ENCODE results near the gene FGD3.

Gene FGD3

GRCh38 chr9:93076101-93076791 is 128.9 kb downstream of the FGD3 start:
- no peak for DNase-seq (ENCODE audit: low read depth)
- Histone ChIP-seq H3K36me3 (ENCODE audit: control insufficient read depth, insufficient read depth, low read length, severe bottlenecking) (no peaks in the 10 kb centered on the region), H3K4me1 (ENCODE audit: control insufficient read depth, insufficient read depth, low read length) (no peaks in the 10 kb centered on the region)

DNA sequence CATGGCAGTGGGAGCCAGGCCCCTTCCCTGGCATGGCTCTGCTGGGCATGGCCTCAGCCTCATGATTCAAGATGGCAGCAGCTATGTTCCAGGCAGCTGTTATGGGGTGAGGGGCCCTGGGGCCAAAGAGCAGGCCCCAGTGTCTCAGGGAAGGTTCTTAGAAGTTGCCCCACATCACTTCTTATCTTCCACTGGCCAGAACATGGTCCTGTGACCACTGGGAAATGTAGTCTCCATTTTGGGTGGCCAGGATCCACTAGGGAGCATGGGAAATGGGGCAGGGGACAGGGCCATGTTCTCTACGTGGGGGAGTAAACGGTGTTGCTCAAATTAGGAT is 129.4 kb downstream of the FGD3 start:
- Histone ChIP-seq H3K4me1 (ENCODE audit: control insufficient read depth, insufficient read depth, low read length) (no peaks in the 10 kb centered on the region), H3K9ac (ENCODE audit: low read length) (no peak overlapping the region), H3K4me3 (ENCODE audit: low read length) (no peak overlapping the region), H3K27me3 (replicated peaks; ENCODE audit: control insufficient read depth, insufficient read depth, low read length) (no peaks in the 10 kb centered on the region), H3K9me3 (ENCODE audit: control insufficient read depth, low read length) (no peaks in the 10 kb centered on the region), H3K36me3 (ENCODE audit: control insufficient read depth, insufficient read depth, low read length, severe bottlenecking) (no peaks in the 10 kb centered on the region)
- no peak for DNase-seq (ENCODE audit: low read depth)

More at GRCh38 chr9:93076101-93076791, 128.9 kb downstream of the FGD3 start:
- no peak overlapping the region for H3K9ac ChIP-seq (ENCODE audit: low read length)
- H3K9me3 ChIP-seq (ENCODE audit: control insufficient read depth, low read length), result no peaks in the 10 kb centered on the region
- H3K4me3 ChIP-seq (ENCODE audit: low read length), result no peak overlapping the region
- no peaks in the 10 kb centered on the region for H3K27me3 ChIP-seq (replicated peaks; ENCODE audit: control insufficient read depth, insufficient read depth, low read length)

- Histone ChIP-seq H3K27me3 (replicated peaks; ENCODE audit: control insufficient read depth, insufficient read depth, low read length) (no peaks in the 10 kb centered on the region), H3K9ac (ENCODE audit: low read length) (no peak overlapping the region), H3K36me3 (ENCODE audit: control insufficient read depth, insufficient read depth, low read length, severe bottlenecking) (no peaks in the 10 kb centered on the region), H3K4me1 (ENCODE audit: control insufficient read depth, insufficient read depth, low read length) (no peaks in the 10 kb centered on the region), H3K4me3 (ENCODE audit: low read length) (no peak overlapping the region), H3K9me3 (ENCODE audit: control insufficient read depth, low read length) (no peaks in the 10 kb centered on the region)
- no peak for DNase-seq (ENCODE audit: low read depth)
Observed at GRCh38 chr9:93077367-93077766, 130.0 kb downstream of the FGD3 start.

DNA sequence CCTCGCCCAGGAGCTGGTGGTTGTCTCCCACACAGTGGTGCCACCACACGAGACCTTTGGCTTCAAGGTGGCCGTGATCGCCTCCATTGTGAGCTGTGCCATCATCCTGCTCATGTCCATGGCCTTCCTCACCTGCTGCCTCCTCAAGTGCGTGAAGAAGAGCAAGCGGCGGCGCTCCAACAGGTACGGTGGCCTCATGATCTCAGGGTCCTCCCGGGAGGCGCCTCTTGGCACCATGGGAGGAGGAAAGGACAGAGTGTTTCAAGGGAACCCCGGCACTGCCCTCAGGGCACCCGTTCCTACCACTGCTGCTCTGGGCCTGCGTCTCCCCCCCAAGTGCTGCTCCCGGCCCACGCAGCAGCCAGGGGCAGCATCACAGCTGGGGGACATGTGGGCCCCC is 130.5 kb downstream of the FGD3 start:
- Histone ChIP-seq H3K36me3 (ENCODE audit: control insufficient read depth, insufficient read depth, low read length, severe bottlenecking) (no peaks in the 10 kb centered on the region), H3K27me3 (replicated peaks; ENCODE audit: control insufficient read depth, insufficient read depth, low read length) (no peaks in the 10 kb centered on the region), H3K9ac (ENCODE audit: low read length) (no peak overlapping the region), H3K9me3 (ENCODE audit: control insufficient read depth, low read length) (no peaks in the 10 kb centered on the region), H3K4me1 (ENCODE audit: control insufficient read depth, insufficient read depth, low read length) (no peaks in the 10 kb centered on the region), H3K4me3 (ENCODE audit: low read length) (no peak overlapping the region)
- no peak for DNase-seq (ENCODE audit: low read depth)

DNA sequence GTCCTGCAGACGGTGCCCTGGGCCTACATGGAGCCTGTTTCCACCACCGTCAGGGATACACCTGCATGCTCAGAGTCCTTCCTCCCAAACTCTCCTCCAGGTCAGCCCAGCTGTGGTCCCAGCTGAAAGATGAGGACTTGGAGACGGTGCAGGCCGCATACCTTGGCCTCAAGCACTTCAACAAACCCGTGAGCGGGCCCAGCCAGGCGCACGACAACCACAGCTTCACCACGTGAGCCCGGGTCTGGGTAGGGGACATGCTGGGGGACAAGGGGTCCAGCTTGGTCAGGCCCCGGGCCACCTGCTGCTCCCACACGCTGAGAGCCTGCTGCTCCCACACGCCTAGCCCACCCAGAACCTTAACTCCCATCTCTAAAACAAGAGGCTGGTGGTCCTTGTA is 132.0 kb downstream of the FGD3 start:
- no peaks in the 10 kb centered on the region for H3K9me3 ChIP-seq (ENCODE audit: control insufficient read depth, low read length)
- H3K9ac ChIP-seq (ENCODE audit: low read length), result no peak overlapping the region
- H3K4me1 ChIP-seq (ENCODE audit: control insufficient read depth, insufficient read depth, low read length), result peaks cover 4% of the 10 kb centered on the region
- no peaks in the 10 kb centered on the region for H3K27me3 ChIP-seq (replicated peaks; ENCODE audit: control insufficient read depth, insufficient read depth, low read length)
- no peak for DNase-seq (ENCODE audit: low read depth)
- no peaks in the 10 kb centered on the region for H3K36me3 ChIP-seq (ENCODE audit: control insufficient read depth, insufficient read depth, low read length, severe bottlenecking)
- H3K4me3 ChIP-seq (ENCODE audit: low read length), result no peak overlapping the region

GRCh38 chr9:93080406-93080805 is 133.1 kb downstream of the FGD3 start:
- Histone ChIP-seq H3K36me3 (ENCODE audit: control insufficient read depth, insufficient read depth, low read length, severe bottlenecking) (no peaks in the 10 kb centered on the region), H3K4me3 (ENCODE audit: low read length) (no peak overlapping the region), H3K4me1 (ENCODE audit: control insufficient read depth, insufficient read depth, low read length) (peaks cover 4% of the 10 kb centered on the region), H3K9me3 (ENCODE audit: control insufficient read depth, low read length) (no peaks in the 10 kb centered on the region), H3K27me3 (replicated peaks; ENCODE audit: control insufficient read depth, insufficient read depth, low read length) (no peaks in the 10 kb centered on the region), H3K9ac (ENCODE audit: low read length) (no peak overlapping the region)
- DNase-seq (ENCODE audit: low read depth), result no peak

DNA sequence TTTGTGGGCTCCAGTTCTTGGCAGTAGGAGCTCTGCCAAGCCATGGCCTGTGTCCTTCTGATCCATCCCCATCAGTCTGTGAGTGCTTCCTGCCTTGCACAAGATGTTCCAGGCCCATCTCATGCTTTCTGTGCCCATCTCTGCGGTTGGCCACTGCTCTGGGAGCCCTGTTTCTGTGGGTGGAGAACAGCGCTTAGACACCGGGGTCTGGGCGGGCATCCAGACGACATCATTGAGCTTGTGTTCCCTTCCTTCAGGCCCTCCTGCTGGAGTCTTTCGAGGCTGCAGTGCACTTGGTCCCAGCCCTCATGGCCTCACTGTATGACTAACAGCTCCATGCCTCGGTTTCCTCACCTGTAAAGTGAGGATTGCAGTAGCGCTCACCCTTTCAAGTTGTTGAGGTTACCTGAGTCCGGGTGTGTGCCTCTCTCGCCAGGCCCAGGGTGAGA is 133.8 kb downstream of the FGD3 start:
- Histone ChIP-seq H3K9ac (ENCODE audit: low read length) (no peak overlapping the region), H3K27me3 (replicated peaks; ENCODE audit: control insufficient read depth, insufficient read depth, low read length) (no peaks in the 10 kb centered on the region), H3K9me3 (ENCODE audit: control insufficient read depth, low read length) (peaks cover 4% of the 10 kb centered on the region), H3K4me3 (ENCODE audit: low read length) (no peak overlapping the region), H3K36me3 (ENCODE audit: control insufficient read depth, insufficient read depth, low read length, severe bottlenecking) (no peaks in the 10 kb centered on the region), H3K4me1 (ENCODE audit: control insufficient read depth, insufficient read depth, low read length) (peaks cover 4% of the 10 kb centered on the region)
- DNase-seq (ENCODE audit: low read depth), result no peak

DNA sequence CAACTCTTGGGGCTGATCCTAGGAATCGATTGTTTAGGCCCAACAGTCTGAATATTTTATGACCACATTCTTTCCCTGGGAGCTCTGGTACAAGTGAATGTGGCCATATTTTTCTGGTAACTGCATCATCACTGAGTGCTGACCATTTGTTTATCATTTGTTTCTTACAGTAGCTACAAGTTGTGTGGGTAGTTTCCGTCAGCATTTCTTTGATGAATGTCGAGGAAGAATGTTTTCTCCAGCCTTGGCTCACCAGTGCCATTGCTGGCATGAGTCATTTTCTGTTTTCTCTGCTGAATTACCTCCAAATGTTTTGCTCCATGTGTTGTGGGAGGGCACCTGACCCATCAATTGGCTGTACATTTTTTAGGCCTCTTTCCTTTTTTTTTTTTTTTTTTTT is 134.6 kb downstream of the FGD3 start:
- Histone ChIP-seq H3K27me3 (replicated peaks; ENCODE audit: control insufficient read depth, insufficient read depth, low read length) (no peaks in the 10 kb centered on the region), H3K4me3 (ENCODE audit: low read length) (no peak overlapping the region)
- DNase-seq (ENCODE audit: low read depth), result no peak

GRCh38 chr9:93082841-93083411 is 135.6 kb downstream of the FGD3 start:
- Histone ChIP-seq H3K36me3 (ENCODE audit: control insufficient read depth, insufficient read depth, low read length, severe bottlenecking) (no peaks in the 10 kb centered on the region), H3K4me1 (ENCODE audit: control insufficient read depth, insufficient read depth, low read length) (peaks cover 4% of the 10 kb centered on the region), H3K4me3 (ENCODE audit: low read length) (no peak overlapping the region), H3K27me3 (replicated peaks; ENCODE audit: control insufficient read depth, insufficient read depth, low read length) (no peaks in the 10 kb centered on the region), H3K9me3 (ENCODE audit: control insufficient read depth, low read length) (peaks cover 4% of the 10 kb centered on the region), H3K9ac (ENCODE audit: low read length) (no peak overlapping the region)
- DNase-seq (ENCODE audit: low read depth), result no peak

More for the DNA sequence above, 134.6 kb downstream of the FGD3 start:
- Histone ChIP-seq H3K4me1 (ENCODE audit: control insufficient read depth, insufficient read depth, low read length) (peaks cover 4% of the 10 kb centered on the region), H3K9me3 (ENCODE audit: control insufficient read depth, low read length) (peaks cover 4% of the 10 kb centered on the region), H3K9ac (ENCODE audit: low read length) (no peak overlapping the region), H3K36me3 (ENCODE audit: control insufficient read depth, insufficient read depth, low read length, severe bottlenecking) (no peaks in the 10 kb centered on the region)

- Histone ChIP-seq H3K9me3 (ENCODE audit: control insufficient read depth, low read length) (peaks cover 4% of the 10 kb centered on the region), H3K4me1 (ENCODE audit: control insufficient read depth, insufficient read depth, low read length) (peaks cover 4% of the 10 kb centered on the region), H3K36me3 (ENCODE audit: control insufficient read depth, insufficient read depth, low read length, severe bottlenecking) (no peaks in the 10 kb centered on the region), H3K9ac (ENCODE audit: low read length) (no peak overlapping the region), H3K27me3 (replicated peaks; ENCODE audit: control insufficient read depth, insufficient read depth, low read length) (no peaks in the 10 kb centered on the region), H3K4me3 (ENCODE audit: low read length) (no peak overlapping the region)
- no peak for DNase-seq (ENCODE audit: low read depth)
Observed at GRCh38 chr9:93083592-93084470, 136.5 kb downstream of the FGD3 start.

DNA sequence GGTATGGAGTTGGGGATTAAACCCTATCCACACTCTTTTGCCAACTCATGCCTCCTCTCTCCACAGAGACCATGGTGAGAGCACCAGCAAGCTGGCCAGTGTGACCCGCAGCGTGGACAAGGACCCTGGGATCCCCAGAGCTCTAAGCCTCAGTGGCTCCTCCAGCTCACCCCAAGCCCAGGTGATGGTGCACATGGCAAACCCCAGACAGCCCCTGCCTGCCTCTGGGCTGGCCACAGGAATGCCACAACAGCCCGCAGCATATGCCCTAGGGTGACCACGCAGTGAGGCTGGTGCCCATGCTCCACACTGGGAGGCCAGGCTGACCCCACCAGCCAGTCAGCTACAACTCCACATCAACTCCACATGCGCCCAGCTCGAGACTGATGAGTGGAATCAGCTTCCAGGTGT is 137.2 kb downstream of the FGD3 start:
- Histone ChIP-seq H3K27me3 (replicated peaks; ENCODE audit: control insufficient read depth, insufficient read depth, low read length) (no peaks in the 10 kb centered on the region), H3K36me3 (ENCODE audit: control insufficient read depth, insufficient read depth, low read length, severe bottlenecking) (no peaks in the 10 kb centered on the region), H3K9me3 (ENCODE audit: control insufficient read depth, low read length) (peaks cover 4% of the 10 kb centered on the region), H3K9ac (ENCODE audit: low read length) (no peak overlapping the region), H3K4me1 (ENCODE audit: control insufficient read depth, insufficient read depth, low read length) (peaks cover 4% of the 10 kb centered on the region), H3K4me3 (ENCODE audit: low read length) (no peak overlapping the region)
- DNase-seq (ENCODE audit: low read depth), result no peak
